ENCODE data around the gene LAMB4.

DNA sequence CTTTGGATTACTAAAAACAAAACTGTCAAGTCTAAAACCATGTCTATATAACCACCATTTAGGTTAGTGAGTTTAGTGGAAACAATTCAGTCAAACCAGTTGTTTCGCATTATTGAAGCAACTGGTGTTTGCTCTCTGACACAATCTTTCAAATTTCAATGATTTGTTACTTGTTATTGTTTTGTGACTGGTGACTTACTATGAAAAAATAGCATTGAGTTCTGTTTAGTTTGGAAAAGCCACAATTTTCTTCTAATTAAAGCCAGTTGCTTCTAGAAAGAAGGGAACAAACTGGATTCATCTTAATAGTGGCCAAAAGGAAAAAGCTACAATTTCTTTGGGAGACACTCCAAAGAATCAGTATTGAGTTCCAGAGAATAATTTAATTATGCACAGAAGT is 30.4 kb downstream of the LAMB4 start:
- TF ChIP-seq, protein P1, sequence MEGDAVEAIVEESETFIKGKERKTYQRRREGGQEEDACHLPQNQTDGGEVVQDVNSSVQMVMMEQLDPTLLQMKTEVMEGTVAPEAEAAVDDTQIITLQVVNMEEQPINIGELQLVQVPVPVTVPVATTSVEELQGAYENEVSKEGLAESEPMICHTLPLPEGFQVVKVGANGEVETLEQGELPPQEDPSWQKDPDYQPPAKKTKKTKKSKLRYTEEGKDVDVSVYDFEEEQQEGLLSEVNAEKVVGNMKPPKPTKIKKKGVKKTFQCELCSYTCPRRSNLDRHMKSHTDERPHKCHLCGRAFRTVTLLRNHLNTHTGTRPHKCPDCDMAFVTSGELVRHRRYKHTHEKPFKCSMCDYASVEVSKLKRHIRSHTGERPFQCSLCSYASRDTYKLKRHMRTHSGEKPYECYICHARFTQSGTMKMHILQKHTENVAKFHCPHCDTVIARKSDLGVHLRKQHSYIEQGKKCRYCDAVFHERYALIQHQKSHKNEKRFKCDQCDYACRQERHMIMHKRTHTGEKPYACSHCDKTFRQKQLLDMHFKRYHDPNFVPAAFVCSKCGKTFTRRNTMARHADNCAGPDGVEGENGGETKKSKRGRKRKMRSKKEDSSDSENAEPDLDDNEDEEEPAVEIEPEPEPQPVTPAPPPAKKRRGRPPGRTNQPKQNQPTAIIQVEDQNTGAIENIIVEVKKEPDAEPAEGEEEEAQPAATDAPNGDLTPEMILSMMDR (IDR thresholded peaks at IDR 0.05; ENCODE audit: low read depth, low read length): no peak
- no peak for TF ChIP-seq POLR2A (IDR thresholded peaks at IDR 0.05; ENCODE audit: extremely low read depth, insufficient read length)
- TF ChIP-seq, protein P2, sequence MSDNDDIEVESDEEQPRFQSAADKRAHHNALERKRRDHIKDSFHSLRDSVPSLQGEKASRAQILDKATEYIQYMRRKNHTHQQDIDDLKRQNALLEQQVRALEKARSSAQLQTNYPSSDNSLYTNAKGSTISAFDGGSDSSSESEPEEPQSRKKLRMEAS (IDR thresholded peaks at IDR 0.05; ENCODE audit: low read depth, low read length): no peak

Measured in NB4 (cell line).